Upper lobe of right lung (tissue), 1 donor: ENCODE results near the gene FBXO47. TPM values are rescaled to one million over a fixed set of nuclear protein-coding genes. Genes with fewer than 3 reads are reported as not detected.
"Not testable (repeated sequence)": the region's sequence is repeated elsewhere in the genome, so short reads cannot be mapped to it uniquely, and the experiment has no call there.

Experiments
- ATAC-seq: fragments of 200-7000 bp; cut with Tn5 transposase; one replicate; pipeline ENCODE4 v1.9.1; 2020; ENCODE audit warnings: mild to moderate bottlenecking, moderate library complexity
- DNase-seq: peaks from one replicate; pipeline ENCODE4 v3.0.0-alpha.2; 2020
- H3K27ac ChIP-seq: fragments of 200-600 bp; one replicate; pipeline ENCODE4 v1.8.0; 2022
- H3K27me3 ChIP-seq: fragments of 200-600 bp; one replicate; pipeline ENCODE4 v1.8.0; 2022; ENCODE audit warnings: mild to moderate bottlenecking
- H3K36me3 ChIP-seq: fragments of 200-600 bp; one replicate; pipeline ENCODE4 v1.8.0; 2022
- H3K4me1 ChIP-seq: fragments of 200-600 bp; one replicate; pipeline ENCODE4 v1.8.0; 2022
- H3K4me3 ChIP-seq: fragments of 200-600 bp; one replicate; pipeline ENCODE4 v1.8.0; 2022; ENCODE audit warnings: mild to moderate bottlenecking
- H3K9me3 ChIP-seq: fragments of 200-600 bp; one replicate; pipeline ENCODE4 v1.8.0; 2022
- intact Hi-C: fragments of 100-400 bp; cut with DNase I; formaldehyde crosslinking; loops from one replicate; pipeline ENCODE4 v1.11.0; 2022
- total RNA-seq: library from RNA; stranded (reverse); fragmentation: NEBNext Ultra II Directional; extraction: Animal tissue kit (Norgen Biotek cat#: 25700); gene quantifications from one replicate; pipeline ENCODE4 v1.2.1, GENCODE V29; 2021
- TF ChIP-seq, protein P1 (sequence below): fragments of 200-600 bp; IDR thresholded peaks from one replicate; pipeline ENCODE4 v1.8.0; 2022; ENCODE audit warnings: antibody characterized with exemption
- donor health status: DM: no; HTN: yes; CAD: no; lungs with severe emphysema.

FBXO47 gene
- total RNA-seq, 1 donor from 2014 or later, result not detected

DNA sequence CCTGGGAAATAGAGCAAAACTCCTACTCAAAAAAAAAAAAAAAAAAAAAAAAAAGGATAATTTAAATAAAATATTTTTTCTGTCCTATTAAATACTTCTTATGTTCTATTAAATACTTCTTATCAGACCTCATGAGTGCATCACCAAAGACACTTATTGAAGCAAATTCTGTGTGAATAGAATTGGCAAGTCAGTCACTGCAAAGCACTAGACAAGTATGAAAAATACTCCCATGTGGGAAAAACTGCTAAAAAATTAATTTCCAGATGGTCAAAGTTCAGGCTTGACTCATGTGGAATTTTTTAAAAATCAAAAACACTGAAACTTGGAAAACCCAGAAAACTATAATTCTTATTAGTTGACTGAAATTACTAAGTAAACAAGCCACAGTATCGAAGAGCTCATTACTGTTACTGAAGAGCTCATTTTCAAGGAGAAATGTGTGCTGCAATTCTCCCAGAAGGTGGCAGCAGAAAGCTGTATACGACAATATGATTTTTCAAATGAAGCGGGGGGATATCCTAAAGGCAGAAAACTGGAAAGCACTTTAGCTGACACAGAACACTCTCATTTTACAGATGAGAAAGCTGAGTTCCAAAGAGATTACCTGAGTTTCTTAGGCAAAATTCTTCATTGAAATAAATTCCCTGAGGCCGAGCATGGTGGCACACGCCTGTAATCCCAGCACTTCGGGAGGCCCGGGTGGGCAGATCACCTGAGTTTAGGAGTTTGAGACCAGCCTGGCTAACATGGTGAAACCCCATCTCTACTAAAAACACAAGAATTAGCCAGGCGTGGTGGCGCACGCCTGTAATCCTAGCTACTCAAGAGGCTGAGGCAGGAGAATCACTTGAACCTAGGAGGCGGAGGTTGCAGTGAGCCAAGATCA, 15.9 kb upstream of the FBXO47 start:
- DNase-seq (no peak), ATAC-seq (peak; percentile 80)
- H3K9me3 ChIP-seq, result no peaks in the 10 kb centered on the region
- no peaks in the 10 kb centered on the region for H3K4me1 ChIP-seq
- TF ChIP-seq, protein P1, sequence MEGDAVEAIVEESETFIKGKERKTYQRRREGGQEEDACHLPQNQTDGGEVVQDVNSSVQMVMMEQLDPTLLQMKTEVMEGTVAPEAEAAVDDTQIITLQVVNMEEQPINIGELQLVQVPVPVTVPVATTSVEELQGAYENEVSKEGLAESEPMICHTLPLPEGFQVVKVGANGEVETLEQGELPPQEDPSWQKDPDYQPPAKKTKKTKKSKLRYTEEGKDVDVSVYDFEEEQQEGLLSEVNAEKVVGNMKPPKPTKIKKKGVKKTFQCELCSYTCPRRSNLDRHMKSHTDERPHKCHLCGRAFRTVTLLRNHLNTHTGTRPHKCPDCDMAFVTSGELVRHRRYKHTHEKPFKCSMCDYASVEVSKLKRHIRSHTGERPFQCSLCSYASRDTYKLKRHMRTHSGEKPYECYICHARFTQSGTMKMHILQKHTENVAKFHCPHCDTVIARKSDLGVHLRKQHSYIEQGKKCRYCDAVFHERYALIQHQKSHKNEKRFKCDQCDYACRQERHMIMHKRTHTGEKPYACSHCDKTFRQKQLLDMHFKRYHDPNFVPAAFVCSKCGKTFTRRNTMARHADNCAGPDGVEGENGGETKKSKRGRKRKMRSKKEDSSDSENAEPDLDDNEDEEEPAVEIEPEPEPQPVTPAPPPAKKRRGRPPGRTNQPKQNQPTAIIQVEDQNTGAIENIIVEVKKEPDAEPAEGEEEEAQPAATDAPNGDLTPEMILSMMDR, result peak; percentile 83
- no peak overlapping the region for H3K27ac ChIP-seq
- H3K36me3 ChIP-seq, result no peaks in the 10 kb centered on the region
- intact Hi-C loops, result loop anchor here (5.0 to 10.0 kb wide), 2 partner anchors 72 to 169 kb away; partner anchors contain the start of gene PLXDC1
- no peaks in the 10 kb centered on the region for H3K27me3 ChIP-seq
- H3K4me3 ChIP-seq, result no peak overlapping the region

DNA sequence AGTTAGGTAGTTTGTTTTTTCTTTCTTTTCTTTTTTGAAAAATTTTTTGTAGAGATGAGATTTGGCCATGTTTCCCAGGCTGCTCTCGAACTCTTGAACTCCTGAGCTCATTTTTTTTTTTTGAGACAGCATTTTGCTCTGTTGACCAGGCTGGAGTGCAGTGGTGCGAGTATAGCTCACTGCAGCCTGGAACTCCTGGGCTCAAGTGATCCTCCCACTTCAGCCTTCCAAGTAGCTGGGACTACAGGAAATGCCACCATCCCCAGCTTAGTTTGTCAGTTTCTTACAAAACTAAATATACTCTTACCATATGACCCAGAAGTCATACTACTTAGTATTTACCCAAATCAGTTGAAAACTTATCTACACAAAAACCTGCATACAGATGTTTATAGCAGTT, 14.4 kb upstream of the FBXO47 start:
- TF ChIP-seq, protein P1, result no peak
- no peaks in the 10 kb centered on the region for H3K9me3 ChIP-seq
- no peak overlapping the region for H3K4me3 ChIP-seq
- DNase-seq, result no peak
- no peak for ATAC-seq
- H3K27ac ChIP-seq, result peak overlapping the region; percentile 32
- no peaks in the 10 kb centered on the region for H3K27me3 ChIP-seq
- H3K4me1 ChIP-seq, result no peaks in the 10 kb centered on the region
- no peaks in the 10 kb centered on the region for H3K36me3 ChIP-seq
- intact Hi-C loops, result loop anchor here (5.0 to 10.0 kb wide), 2 partner anchors 73 to 171 kb away; partner anchors contain the start of gene PLXDC1

DNA sequence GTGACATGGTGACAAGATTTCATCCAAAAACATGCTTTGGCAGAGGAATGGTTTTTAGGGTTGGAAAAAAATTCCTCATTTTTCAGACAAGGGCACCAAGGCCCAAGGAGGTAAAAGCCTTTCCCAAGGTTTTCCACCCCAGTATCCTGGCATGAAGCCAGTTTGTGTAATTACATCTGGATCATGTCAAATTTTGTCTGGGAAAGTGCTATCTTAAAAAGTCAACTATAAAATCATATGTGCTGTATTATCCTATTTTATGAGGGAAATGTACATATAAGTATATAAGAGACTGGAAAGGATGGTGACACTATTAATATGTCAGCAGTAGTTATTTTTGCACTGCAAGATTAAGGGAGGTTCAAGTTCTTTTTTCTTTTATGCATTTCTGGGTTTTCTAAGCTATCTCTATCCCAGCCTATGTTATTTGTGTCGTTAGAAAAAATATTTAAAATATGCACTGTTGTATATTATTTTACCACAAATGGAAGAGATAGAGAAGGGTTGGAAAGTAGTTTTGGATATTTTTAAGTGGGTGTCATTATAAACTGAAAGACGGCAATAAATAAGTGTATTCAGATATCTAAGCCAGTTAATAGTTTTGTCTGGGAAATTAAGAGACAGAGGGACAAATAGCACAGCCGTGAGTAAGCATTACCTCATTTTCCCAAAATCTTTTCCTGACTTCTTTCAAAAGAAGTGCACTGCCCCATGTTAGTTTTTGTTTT, 13.5 kb upstream of the FBXO47 start:
- no peaks in the 10 kb centered on the region for H3K27me3 ChIP-seq
- DNase-seq, result no peak
- TF ChIP-seq, protein P1, result no peak
- no peak overlapping the region for H3K4me3 ChIP-seq
- H3K27ac ChIP-seq, result no peak overlapping the region
- no peaks in the 10 kb centered on the region for H3K9me3 ChIP-seq
- ATAC-seq, result no peak
- no peaks in the 10 kb centered on the region for H3K4me1 ChIP-seq
- H3K36me3 ChIP-seq, result no peaks in the 10 kb centered on the region
- intact Hi-C loops, result loop anchor here (5.0 to 10.0 kb wide), 2 partner anchors 74 to 172 kb away; partner anchors contain the start of gene PLXDC1

GRCh38 chr17:38978180-38978579, 11.0 kb upstream of the FBXO47 start:
- intact Hi-C loops, result no loop called here
- Histone ChIP-seq H3K27ac (no peak overlapping the region), H3K4me3 (no peak overlapping the region), H3K4me1 (no peaks in the 10 kb centered on the region), H3K9me3 (no peaks in the 10 kb centered on the region), H3K27me3 (no peaks in the 10 kb centered on the region), H3K36me3 (no peaks in the 10 kb centered on the region)
- TF ChIP-seq, protein P1, result no peak
- DNase-seq (no peak), ATAC-seq (no peak)

DNA sequence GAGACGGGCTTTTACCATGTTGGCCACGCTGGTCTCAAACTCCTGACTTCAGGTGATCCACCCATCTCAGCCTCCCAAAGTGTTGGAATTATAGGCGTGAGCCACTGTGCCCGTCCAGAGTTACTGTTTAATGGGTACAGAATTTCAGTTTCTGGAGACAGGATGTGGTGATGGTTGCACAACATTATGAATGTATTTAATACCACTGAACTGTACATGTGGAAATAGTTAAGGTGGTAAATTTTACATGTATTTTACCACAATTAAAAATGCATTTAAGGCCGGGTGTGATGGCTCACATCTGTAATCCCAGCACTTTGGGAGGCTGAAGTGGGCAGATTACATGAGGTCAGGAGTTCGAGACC, 9.0 kb upstream of the FBXO47 start:
- H3K4me3 ChIP-seq, H3K4me1 ChIP-seq, H3K9me3 ChIP-seq, DNase-seq, H3K27ac ChIP-seq, H3K36me3 ChIP-seq, H3K27me3 ChIP-seq, intact Hi-C loops: not testable (repeated sequence)
- peak; percentile 67 for ATAC-seq

- intact Hi-C loops, result no loop called here
- Histone ChIP-seq H3K27ac (no peak overlapping the region), H3K27me3 (no peaks in the 10 kb centered on the region), H3K9me3 (no peaks in the 10 kb centered on the region), H3K36me3 (no peaks in the 10 kb centered on the region), H3K4me1 (no peaks in the 10 kb centered on the region), H3K4me3 (no peak overlapping the region)
- ATAC-seq, result no peak
- no peak for DNase-seq
- TF ChIP-seq, protein P1, result no peak
Observed at GRCh38 chr17:38970804-38971203, 3.6 kb upstream of the FBXO47 start.
